Measurements from ENCODE around the gene KRTAP10-12. TPM values are rescaled to one million over a fixed set of nuclear protein-coding genes. Genes with fewer than 3 reads are reported as not detected.

KRTAP10-12 gene
- total and polyA plus RNA-seq, 2 of the 13 experiments (the other 11 are each of a cell fraction or from before 2014, with no cell fraction given): not detected

GRCh38 chr21:44739316-44739715 lies 42.3 kb downstream of the KRTAP10-12 start:
- H3K9me3 ChIP-seq (ENCODE audit: low read length): no peaks in the 10 kb centered on the region
- no peak overlapping the region for H3K27ac ChIP-seq (ENCODE audit: extremely low read length, insufficient read depth, low read length)
- H3K79me2 ChIP-seq (ENCODE audit: insufficient read depth, low read length): no peaks in the 10 kb centered on the region
- in situ Hi-C loops (cut with HindIII; ENCODE audit: extremely low pct_ligation_motif_present, low pct_unique_long_range_greater_than_20kb) (loop anchor here (5.0 kb wide), 1 partner anchor 232 kb away; no protein-coding TSS in a partner anchor), intact Hi-C loops (cut with micrococcal nuclease; ENCODE audit: unreplicated experiment) (loop anchor here (5.0 kb wide), 1 partner anchor 37 kb away; no protein-coding TSS in a partner anchor)
- H4K20me1 ChIP-seq (ENCODE audit: insufficient read depth, low read length): no peaks in the 10 kb centered on the region
- TF ChIP-seq SATB2 (CRISPR knock-in tag; IDR thresholded peaks at IDR 0.05) (no peak), MIER3 (CRISPR knock-in tag; IDR thresholded peaks at IDR 0.05; ENCODE audit: borderline replicate concordance) (no peak), ZNF232 (CRISPR knock-in tag; IDR thresholded peaks at IDR 0.05; ENCODE audit: borderline replicate concordance) (no peak)
- TF ChIP-seq, protein P1, sequence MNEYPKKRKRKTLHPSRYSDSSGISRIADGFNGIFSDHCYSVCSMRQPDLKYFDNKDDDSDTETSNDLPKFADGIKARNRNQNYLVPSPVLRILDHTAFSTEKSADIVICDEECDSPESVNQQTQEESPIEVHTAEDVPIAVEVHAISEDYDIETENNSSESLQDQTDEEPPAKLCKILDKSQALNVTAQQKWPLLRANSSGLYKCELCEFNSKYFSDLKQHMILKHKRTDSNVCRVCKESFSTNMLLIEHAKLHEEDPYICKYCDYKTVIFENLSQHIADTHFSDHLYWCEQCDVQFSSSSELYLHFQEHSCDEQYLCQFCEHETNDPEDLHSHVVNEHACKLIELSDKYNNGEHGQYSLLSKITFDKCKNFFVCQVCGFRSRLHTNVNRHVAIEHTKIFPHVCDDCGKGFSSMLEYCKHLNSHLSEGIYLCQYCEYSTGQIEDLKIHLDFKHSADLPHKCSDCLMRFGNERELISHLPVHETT (CRISPR knock-in tag; conservative IDR thresholded peaks at IDR 0.05): no peak
- ATAC-seq (no peak), DNase-seq (ENCODE audit: low spot score) (no peak), FAIRE-seq (no peak)
- H3K27me3 ChIP-seq (ENCODE audit: control insufficient read depth in 1 of 2, insufficient read depth in 2 of 2, low read length in 2 of 2): peaks cover 5 to 14% of the 10 kb centered on the region in 2 experiments
- no peaks in the 10 kb centered on the region for H3K36me3 ChIP-seq (replicated peaks in 1 of 2; ENCODE audit: control insufficient read depth in 1 of 2, insufficient read depth in 2 of 2, low read length in 2 of 2)
- no peak overlapping the region for H3K4me2 ChIP-seq (ENCODE audit: low read depth, low read length)
- BruUV-seq (replicated peaks): no TSS peak
- H3K4me3 ChIP-seq (replicated peaks in 1 of 3; ENCODE audit: insufficient read depth in 1 of 3, low read depth in 2 of 3, low read length in 3 of 3): no peak overlapping the region
- no peak overlapping the region for H3K9ac ChIP-seq (ENCODE audit: insufficient read depth, low read depth, low read length)
- H2AFZ ChIP-seq (ENCODE audit: low read length): no peak overlapping the region
- 56% methylated on average over 1 of the region's 1 CpG for WGBS (ENCODE audit: low lambda C conversion rate)
- ChIA-PET CTCF (ENCODE audit: low intra/inter-chr PET ratio, low total read pairs) (no interaction called here), POLR2A (no interaction called here)
- peaks cover 29% of the 10 kb centered on the region for H3K4me1 ChIP-seq (ENCODE audit: insufficient read depth, low read length)

DNA sequence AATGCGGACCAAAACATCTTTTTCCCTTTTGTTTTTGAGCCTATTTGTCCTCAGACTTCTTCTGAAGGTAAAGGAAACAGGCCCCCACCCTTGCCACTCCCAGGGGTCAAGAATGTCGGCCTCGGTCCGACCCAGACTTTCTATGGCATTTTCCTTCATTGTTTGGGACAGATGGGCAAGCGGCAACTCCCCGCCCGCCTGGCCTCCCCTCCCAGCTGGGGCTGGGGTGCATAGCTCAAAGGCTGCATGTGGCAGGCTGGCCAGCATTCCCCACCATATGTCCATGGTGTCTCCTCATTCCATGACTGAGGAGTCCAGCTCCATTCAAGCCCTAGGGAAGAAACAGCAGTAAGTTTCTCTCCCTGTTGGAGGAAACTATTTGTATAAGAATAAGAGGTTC lies 43.8 kb downstream of the KRTAP10-12 start:
- Histone ChIP-seq H3K4me3 (replicated peaks in 1 of 3; ENCODE audit: insufficient read depth in 1 of 3, low read depth in 2 of 3, low read length in 3 of 3) (no peak overlapping the region), H2AFZ (ENCODE audit: low read length) (no peak overlapping the region), H3K27ac (ENCODE audit: extremely low read length, insufficient read depth, low read length) (no peak overlapping the region), H3K27me3 (ENCODE audit: control insufficient read depth in 1 of 2, insufficient read depth in 2 of 2, low read length in 2 of 2) (peaks cover 3 to 12% of the 10 kb centered on the region in 2 experiments; a peak in 4 of 5 replicates), H3K79me2 (ENCODE audit: insufficient read depth, low read length) (no peaks in the 10 kb centered on the region), H3K4me1 (ENCODE audit: insufficient read depth, low read length) (peaks cover 15% of the 10 kb centered on the region), H3K9ac (ENCODE audit: insufficient read depth, low read depth, low read length) (no peak overlapping the region), H4K20me1 (ENCODE audit: insufficient read depth, low read length) (no peaks in the 10 kb centered on the region), H3K36me3 (replicated peaks in 1 of 2; ENCODE audit: control insufficient read depth in 1 of 2, insufficient read depth in 2 of 2, low read length in 2 of 2) (no peaks in the 10 kb centered on the region), H3K9me3 (ENCODE audit: low read length) (no peaks in the 10 kb centered on the region), H3K4me2 (ENCODE audit: low read depth, low read length) (no peak overlapping the region)
- BruUV-seq (replicated peaks): no TSS peak
- ChIA-PET CTCF (ENCODE audit: low intra/inter-chr PET ratio, low total read pairs) (no interaction called here), POLR2A (no interaction called here)
- in situ Hi-C loops (cut with HindIII; ENCODE audit: extremely low pct_ligation_motif_present, low pct_unique_long_range_greater_than_20kb): no loop called here
- DNase-seq (ENCODE audit: low spot score) (no peak), ATAC-seq (no peak), FAIRE-seq (no peak)
- intact Hi-C loops (cut with micrococcal nuclease; ENCODE audit: unreplicated experiment): loop anchor here (5.0 kb wide), 1 partner anchor 228 kb away; no protein-coding TSS in a partner anchor
- TF ChIP-seq CREB3 (CRISPR knock-in tag; IDR thresholded peaks at IDR 0.05) (no peak), THYN1 (CRISPR knock-in tag; IDR thresholded peaks at IDR 0.05; ENCODE audit: borderline replicate concordance, low read depth) (no peak), HNRNPH1 (optimal IDR thresholded peaks at IDR 0.05; ENCODE audit: low read depth, low read length) (no peak)
- TF ChIP-seq, protein P2, sequence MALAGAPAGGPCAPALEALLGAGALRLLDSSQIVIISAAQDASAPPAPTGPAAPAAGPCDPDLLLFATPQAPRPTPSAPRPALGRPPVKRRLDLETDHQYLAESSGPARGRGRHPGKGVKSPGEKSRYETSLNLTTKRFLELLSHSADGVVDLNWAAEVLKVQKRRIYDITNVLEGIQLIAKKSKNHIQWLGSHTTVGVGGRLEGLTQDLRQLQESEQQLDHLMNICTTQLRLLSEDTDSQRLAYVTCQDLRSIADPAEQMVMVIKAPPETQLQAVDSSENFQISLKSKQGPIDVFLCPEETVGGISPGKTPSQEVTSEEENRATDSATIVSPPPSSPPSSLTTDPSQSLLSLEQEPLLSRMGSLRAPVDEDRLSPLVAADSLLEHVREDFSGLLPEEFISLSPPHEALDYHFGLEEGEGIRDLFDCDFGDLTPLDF (CRISPR knock-in tag; IDR thresholded peaks at IDR 0.05): no peak
- 9% methylated on average over 7 of the region's 7 CpGs for WGBS (ENCODE audit: low lambda C conversion rate)
